ENCODE measurements around the gene ITPR1.

The ITPR1 gene

DNA sequence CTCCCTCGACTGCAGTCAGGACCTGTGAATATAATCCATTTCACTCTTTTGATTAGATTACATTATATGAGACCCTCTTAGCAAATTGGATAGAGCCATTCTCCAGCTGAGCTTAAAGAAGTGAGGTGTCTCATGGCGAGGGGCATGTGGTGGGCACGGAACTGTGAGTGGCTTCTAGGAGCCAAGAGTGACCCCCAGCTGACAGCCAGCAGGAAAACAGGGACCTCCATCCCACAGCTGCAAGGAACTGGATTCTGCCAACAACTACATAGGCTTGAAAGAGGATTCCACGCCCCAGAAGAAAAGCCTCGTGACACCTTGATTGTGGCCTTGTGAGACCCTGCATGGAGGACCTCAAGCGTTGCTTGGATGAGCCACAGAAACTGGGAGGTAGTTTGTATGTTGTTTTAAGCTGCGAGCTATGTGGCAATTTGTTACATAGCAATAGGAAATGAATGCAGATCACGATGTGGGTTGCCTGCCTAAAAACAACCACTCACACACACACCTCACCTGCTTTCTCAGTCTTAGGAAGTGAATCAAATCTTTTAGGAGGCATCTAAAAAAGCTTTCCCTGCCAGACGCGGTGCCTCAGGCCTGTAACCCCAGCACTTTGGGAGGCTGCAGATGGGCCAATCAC, 401.9 kb downstream of the ITPR1 start:
- no peak for TF ChIP-seq MYC (IDR thresholded peaks at IDR 0.05; ENCODE audit: low read depth, low read length)
- no peak for TF ChIP-seq POLR2A (IDR thresholded peaks at IDR 0.05; ENCODE audit: extremely low read depth, insufficient read length)
- no peak for TF ChIP-seq MAX (IDR thresholded peaks at IDR 0.05; ENCODE audit: low read depth, low read length)
- TF ChIP-seq, protein P1, sequence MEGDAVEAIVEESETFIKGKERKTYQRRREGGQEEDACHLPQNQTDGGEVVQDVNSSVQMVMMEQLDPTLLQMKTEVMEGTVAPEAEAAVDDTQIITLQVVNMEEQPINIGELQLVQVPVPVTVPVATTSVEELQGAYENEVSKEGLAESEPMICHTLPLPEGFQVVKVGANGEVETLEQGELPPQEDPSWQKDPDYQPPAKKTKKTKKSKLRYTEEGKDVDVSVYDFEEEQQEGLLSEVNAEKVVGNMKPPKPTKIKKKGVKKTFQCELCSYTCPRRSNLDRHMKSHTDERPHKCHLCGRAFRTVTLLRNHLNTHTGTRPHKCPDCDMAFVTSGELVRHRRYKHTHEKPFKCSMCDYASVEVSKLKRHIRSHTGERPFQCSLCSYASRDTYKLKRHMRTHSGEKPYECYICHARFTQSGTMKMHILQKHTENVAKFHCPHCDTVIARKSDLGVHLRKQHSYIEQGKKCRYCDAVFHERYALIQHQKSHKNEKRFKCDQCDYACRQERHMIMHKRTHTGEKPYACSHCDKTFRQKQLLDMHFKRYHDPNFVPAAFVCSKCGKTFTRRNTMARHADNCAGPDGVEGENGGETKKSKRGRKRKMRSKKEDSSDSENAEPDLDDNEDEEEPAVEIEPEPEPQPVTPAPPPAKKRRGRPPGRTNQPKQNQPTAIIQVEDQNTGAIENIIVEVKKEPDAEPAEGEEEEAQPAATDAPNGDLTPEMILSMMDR (IDR thresholded peaks at IDR 0.05; ENCODE audit: low read depth, low read length), result no peak
- no peak overlapping the region for H3K4me3 ChIP-seq (ENCODE audit: low read depth, low read length)
- no peak for DNase-seq (ENCODE audit: low read depth)

DNA sequence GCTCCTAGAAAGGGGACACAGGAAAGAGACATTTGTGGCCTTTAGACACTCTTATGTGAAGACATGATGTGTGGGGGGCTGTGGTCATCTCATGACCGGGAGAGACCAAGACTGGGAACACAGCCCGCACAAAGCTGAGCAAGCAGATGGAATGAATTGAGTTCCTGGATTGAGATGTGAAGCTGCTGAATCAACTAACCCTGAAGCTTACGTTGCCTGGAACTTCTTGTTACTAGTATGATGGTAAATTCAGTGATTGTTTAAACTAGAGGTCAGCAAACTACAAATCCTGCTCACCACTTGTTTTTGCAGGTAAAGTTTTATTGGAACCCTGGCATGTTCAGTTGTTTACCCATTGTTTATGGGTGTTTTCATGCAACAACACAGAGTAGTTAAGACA, 402.7 kb downstream of the ITPR1 start:
- DNase-seq (ENCODE audit: low read depth), result no peak
- no peak for TF ChIP-seq MYC (IDR thresholded peaks at IDR 0.05; ENCODE audit: low read depth, low read length)
- H3K4me3 ChIP-seq (ENCODE audit: low read depth, low read length), result no peak overlapping the region

Measured in NB4 (cell line).